NCI-H2081 (cell line): ENCODE measurements around the gene ZFAND2B.

ENCODE experiments used
- DNase-seq, 2 experiments: peaks; one replicate each; lab custom pipeline; 2025; lab: John Stamatoyannopoulos, UW

Gene ZFAND2B, protein sequence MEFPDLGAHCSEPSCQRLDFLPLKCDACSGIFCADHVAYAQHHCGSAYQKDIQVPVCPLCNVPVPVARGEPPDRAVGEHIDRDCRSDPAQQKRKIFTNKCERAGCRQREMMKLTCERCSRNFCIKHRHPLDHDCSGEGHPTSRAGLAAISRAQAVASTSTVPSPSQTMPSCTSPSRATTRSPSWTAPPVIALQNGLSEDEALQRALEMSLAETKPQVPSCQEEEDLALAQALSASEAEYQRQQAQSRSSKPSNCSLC

DNA sequence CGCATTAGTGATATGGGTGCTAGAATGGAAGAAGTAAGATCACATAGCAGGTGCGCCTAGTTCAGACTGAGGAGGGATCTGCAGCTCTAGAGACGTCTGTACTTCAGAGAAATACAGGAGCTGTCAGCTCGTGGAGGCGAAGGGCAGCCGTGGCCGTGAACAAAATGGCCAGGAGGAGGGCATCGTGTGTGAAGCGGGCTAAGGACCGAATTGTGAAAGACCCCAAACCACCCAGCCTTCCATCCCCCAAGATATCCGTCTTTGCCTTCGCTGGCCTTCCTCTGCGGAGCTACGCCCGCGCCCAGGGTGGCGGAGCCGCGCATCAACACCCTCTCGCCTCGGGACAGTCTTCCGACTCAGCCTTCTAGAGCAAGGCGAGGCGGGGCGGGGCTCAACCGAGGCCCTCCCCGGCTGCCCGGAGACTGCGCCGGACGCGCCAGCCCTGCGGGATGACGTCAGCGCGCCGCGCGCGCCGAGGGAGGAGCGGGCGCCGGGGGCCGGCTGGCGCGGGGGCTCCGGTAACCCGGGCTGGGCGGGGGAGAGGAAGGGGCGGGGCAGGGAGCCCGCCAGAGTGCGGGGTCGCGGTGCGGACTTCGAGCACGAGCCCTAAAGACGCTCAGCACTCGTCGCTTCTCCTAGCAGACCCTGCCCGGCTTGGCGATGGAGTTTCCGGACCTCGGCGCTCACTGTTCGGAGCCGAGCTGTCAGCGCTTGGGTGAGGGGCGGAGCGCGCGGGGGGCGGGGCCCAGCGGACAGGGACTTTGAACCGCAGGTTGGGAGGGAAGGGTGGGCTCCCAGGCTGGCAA, at the start of gene ZFAND2B:
TSS of gene ZFAND2B (plus strand) at position 455 of the 806 bp plus-strand sequence. CDS start at position 661, 206 bp downstream.
- DNase-seq, result peak; percentile 91 to 92

DNA sequence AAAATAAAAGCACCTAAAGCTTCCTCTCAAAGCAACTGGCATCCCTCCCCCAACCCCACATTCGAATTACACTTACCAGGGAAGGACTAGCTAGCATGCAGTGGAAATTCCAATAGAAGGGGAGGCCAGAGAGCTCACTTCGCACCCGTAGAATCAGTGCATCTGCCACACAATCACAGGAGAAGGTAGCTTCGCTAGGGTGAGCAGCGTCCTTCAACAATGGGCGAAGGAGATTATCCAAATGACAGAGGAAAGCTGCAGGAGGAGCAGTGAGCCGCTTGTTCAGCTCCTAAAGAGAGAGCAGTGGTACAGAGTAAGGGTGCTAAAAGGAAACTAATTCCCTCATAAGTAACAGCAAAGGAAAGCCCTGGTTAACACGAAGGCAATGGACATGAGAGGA, 49.2 kb upstream of the ZFAND2B start:
- no peak for DNase-seq

DNA sequence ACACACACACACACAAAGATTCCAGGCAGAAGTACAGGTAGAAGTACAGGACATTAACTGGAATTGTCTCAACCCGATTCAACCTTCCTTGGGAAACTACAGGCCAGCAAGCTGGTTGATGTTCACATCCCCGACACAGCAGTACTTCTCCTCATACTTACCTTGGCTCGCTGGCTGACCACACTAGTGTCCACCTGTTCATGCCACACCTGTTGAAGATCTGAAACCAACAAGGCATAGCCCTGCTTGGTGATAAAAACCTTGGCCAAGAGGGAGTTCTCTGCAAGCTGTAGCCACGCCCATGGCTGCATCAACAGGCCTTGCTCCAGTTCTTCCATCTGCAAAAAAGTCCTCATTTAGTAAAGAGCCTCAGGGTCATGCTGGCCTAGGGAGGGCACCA, 48.6 kb upstream of the ZFAND2B start:
- no peak for DNase-seq

DNA sequence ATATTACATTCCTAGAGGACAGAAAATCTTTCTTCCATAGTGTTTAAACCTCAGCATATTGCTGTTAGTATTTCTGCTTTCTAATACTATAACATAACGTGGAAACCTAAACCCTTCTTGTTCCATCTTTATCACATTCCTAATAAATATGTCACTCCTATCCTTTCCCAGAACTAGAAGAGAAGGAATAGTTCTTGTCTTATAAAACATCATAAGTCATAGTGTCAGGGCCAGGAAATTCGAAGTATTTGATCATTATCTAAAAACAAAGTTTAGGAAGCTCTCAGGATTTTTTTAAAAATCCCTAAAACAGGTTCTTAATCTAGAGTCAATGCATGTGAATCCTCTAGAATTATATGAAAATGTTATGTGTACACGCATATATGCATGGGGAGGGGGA, 48.0 kb upstream of the ZFAND2B start:
- no peak for DNase-seq

DNA sequence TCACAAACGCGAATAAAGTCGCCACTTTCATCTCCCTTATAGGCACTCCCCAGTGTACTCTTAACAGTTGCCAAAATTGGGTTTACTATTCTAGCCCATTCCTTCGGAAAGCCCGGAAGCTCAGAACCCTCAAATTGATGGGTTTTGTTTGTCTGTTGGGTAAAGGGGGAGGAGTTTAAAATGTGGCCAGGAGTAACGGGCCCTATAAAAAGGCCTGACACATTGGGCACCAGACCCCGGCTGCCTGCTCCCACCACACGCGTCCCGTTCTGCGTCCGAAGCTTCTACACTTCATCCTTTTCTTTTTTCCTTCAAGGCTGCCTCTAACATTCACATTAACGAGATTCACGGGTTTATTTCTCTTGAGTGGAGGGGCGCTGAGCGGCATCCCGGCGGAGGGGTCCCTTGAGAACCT, 46.8 kb upstream of the ZFAND2B start:
- DNase-seq, result no peak

DNA sequence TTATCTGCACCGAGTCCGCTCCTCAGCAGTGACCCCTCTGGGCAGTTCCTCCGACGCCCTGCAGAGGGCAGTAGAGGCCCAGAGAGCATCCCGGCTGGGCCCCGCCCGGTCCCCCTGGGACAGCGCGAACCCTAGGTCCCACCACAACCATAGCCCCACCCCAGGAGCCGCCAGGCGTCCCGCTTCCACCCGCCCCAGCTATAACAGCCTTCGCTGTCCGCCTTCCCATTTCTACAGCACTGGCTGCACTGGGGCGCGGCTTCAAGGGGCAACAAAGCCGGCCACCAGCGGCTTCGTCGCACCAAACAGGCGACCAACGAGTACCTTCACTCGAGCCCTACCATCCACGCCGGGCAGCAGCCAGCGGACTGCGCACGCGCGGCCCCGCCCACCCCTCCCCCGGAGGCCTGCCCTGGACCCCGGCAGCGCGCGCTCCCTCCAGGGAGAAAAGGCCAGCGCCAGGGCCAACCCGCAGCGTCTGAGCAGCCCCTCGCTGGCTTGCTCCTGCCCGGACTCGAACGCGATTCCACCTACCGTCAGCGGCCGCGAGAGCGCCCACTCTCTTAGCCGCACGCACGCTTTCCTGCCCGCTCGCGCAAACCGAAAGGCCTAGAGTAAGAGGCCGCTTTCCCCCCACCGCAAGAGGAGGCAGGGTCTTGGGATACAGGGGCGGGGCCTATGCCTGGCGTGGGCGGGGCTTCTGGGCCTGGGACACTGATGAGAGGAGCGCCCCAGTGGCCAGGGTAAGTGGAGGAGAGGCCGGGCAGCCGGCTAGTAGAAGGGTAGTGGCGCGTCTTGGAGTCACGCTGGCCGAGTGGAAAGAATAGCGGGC, 46.2 kb upstream of the ZFAND2B start, which contains the start of gene NHEJ1:
TSS of gene NHEJ1 (minus strand) at position 630 of the 832 bp plus-strand sequence. CDS start 2,453 bp downstream, outside the sequence.
- peak; percentile 81 to 82 for DNase-seq

DNA sequence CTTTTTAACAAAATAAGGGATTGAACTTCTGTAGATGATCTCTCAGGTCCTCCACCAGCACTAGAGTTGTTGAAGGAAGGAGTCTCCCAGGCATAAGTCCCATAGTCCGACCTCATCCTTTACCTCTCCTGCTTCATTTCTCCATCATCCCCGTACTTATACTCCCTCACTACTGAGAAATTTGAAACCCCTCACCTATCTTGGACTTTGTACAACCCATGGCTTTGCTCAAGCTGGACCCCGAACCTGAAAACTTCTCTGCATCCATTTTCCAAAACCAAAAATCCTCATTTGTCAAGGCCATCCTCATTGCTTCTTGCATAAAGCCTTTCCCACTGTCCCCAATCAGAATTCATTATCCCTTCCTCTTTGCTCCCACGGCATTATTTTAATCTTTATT, 45.5 kb upstream of the ZFAND2B start:
- DNase-seq, result no peak

DNA sequence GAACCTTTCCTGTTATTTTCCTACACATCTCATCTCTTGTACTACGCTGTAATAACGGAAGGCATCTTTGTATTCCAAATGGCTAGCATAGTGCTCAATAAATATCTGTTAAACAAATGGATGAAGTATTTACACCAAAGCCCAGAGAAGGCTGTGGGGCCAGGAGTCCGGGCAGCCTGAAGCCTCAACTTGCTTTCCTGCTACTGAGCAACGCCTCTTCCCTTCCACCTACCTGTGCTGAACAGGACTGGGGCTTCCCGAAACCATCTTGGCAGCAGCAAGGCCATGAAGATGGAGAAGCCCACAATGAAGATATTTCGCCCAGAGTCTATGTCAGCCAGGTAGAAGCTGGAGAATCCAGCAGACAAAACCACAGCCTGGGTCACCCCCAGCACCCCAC, 43.4 kb upstream of the ZFAND2B start:
- DNase-seq, result no peak

DNA sequence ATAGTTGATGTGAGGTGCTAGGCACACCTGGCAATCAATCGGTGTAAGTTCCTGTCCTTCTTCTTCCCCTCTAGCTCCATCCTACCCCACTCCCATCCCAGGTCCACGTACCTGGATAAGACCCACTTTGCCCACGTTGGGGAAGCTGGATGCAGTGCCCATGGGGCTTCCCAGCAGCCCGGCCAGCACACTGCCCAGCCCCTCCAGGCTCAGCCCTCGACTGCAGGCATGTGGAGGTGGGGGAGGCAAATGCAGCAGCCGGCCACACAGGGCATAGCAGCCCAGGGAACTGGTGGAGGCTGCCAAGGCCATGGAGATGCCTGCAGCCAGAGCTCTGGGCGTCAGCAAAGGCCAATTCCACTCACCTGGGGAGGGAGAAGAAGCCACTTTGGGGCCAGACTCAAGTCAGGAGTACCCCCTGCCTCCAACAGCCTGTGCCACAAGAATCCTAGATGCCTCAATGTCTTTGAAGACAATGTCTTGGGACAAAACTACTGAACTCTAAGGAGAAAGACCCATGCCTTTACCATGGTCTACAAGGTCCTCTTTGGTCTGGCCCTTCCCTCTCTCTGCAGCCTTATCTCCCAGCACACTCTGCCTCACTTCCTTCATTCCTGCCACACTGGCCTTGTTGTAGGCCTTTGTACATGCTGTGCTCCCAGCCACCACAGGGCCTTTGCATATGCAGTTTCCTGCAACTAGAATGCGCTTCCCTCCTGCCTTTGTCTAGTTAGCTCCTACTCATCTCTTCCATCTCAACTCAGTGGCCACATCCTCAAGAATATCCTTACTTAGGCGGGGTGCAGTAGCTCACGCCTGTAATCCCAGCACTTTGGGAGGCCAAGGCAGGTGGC, 41.3 kb upstream of the ZFAND2B start:
- no peak for DNase-seq

DNA sequence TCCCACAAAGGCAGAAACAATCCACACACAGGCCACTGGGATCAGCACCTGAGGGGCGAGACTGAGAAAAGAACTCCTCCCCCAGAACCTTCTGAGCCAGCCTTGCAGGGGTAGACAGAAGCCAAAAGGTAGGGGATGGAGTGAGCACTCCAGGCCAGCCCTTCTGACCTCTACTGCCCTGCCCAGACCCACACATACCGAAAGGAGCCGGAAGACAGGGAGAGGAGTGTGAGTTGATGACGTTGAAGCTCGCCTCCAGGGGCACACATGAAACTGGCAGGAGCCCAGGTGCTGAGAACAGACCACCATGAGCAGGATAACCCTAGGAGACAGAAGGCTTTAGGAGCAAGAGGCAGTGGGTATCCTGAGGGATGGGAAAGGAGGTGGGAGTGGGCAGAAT, 38.6 kb upstream of the ZFAND2B start:
- DNase-seq, result no peak

DNA sequence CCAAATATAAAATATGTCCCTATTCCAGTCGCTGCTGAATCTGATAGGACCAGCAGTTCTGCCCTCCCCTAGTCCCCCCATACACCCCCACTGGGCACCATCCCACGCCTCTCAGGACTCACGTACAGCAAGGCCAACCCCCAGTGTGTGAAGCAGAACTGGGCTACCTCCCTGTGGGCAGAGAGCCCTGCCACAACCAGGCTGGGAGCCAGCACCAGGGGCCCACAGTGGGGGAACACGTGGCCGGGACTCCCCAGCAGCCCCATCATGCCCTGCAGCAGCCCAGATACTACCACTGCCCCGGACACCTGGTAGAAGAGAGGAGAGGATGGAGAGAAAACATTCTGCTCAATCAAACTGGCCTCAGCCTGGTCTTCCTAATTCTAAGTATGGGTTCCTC, 38.1 kb upstream of the ZFAND2B start:
- no peak for DNase-seq

DNA sequence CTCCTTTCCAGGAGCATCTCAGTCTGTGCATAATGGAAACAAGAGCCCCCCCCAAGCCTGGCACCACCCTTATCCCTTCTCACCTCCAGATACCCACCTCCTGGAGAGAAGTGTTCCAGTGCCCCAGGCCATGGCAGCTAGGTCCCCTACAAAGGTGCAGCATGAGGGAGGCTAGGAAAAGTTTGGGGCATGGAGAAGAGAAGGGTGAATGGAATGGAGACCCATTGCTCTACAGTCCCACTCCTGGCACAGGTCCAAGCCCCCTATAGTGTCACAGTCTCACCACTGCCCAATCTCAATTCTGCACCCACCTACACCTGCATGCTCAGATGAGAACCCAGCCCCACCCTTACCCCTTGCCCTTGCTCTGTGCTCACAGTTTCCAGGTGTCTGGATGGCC, 37.6 kb upstream of the ZFAND2B start:
- DNase-seq, result no peak

DNA sequence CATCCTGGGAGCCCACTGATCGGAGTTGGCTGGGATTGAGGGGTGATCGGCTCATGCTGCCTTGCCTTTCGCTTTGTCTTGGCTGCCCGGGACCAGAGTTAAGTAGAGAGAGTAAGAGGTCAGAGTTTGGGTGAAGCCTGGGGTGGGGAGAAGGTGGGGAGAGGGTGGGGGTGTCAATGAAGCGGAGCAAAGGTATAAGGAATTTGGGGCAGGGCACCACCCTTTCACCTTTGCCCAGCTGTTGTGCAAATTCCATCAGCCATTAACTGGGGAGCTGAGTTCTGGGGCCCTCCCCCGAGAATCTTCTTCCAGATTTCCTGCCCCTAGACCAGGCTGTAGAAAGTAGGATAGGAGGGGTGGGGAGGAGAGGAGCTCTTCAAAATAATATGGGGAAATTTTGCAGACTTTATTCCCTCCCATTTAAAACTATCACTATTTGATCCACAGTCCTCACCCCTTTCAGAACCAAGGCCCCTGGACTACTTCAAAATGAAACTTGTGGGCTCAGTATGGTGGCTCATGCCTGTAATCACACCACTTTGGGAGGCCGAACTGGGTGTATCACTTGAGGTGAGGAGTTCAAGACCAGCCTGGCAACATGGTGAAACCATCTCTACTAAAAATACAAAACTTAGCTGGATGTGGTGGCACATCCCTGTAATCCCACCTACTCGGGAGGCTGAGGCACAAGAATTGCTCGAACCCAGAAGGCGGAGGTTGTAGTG, 36.5 kb upstream of the ZFAND2B start, which contains the start of gene SLC23A3:
TSS of gene SLC23A3 (minus strand) at position 100 of the 725 bp plus-strand sequence. CDS start at position 55, 45 bp downstream.
- no peak for DNase-seq

DNA sequence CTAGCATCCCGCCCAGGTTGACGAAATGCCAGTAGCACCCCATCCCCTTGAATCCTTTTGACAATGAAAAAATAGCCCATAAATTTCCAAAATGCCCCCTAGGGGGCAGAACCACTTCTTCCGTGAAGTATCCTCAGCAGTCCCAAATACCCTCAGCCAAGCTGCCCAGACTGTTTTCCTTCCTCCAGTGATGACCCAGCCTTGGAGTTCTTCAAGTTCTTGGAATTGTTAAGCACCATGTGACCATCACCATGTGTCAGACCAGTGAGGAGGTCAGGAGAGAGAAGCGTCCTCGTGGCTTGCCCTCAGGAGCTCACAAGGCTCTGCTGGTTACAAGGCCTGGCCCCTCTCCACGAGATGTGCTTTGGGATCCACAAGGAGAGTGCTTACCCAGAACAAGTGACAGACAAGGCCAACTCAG, 35.3 kb upstream of the ZFAND2B start:
- peak; percentile 29 to 45 for DNase-seq

DNA sequence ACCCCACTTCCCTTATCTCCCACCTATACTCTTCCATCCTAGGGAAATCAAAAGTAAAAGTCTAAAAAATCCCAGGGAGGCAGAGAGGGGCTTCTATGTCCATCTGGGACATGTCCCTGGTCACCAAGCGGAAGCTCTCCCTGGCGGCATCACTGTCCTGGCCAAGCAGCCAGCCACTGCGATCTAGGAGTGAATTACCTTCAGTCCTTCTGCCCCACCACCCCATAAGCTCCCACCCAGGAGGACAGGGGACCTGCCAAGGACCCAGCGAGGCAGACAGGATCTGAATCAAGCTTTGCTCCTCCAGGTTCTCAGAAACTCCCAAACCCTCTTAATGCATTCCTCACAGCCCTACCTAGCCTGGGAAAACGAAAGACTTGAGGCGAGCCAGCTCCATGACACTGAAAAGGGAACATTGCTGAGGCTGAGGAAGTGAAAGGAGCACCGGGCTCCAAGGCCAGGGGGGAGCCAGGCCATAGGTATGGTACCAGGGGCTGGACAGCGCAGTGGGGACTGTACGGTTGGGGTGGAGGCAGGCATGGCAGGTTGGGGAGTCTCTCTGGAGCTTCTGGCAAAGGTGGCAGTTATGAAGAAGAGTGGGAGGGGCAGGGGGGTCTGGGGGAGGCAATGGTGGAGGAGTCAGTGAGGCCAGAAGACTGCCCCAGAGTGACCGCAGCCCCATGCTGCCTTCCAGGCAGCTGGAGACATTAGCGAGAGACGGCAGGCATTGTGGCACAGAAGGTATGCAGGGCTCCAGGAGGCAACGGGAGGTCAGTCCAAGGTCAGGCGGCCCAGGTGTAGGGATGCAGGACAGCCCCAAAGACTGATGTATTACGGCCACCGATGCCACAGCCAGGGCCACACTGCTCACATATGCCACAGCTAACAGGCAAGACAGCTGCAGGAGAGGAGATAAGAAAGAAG, 34.1 kb upstream of the ZFAND2B start:
- no peak for DNase-seq

DNA sequence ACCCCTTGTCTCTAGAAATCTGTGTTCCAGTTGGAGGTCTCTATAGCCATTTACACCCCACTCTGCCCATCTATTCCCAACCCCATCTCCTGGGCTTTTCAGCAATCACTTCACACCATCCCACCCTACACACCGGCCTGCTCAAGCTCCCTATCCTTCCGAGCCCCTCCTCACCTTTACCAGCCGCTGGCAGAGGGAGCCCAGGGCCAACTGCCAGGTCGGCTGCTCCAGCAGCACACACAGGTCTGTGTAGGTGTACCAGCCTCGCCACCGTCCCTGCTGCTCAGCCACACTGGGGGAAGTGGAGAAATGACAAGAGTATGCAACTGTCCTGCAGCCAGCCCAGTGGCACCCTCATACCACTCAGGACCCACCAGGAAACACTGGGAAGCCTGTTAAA, 33.4 kb upstream of the ZFAND2B start:
- no peak for DNase-seq

DNA sequence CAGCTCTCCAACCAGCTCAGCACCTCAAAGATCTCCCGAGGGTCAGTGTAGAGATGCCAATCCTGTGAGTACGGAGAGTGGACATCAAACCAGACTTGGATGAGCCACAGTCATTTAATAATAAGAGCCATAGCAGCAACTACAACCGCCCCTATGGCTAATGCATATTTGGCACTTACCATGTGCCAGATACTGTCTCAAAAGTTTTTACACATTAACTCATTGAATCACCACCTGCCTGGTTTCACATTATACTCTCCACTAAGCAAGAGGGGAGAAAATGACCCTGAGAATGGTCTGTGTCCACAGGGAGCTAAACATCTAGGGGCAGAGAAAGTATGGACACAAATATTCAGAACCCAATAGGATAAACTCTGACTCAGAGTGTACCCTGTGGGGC, 32.4 kb upstream of the ZFAND2B start:
- no peak for DNase-seq

DNA sequence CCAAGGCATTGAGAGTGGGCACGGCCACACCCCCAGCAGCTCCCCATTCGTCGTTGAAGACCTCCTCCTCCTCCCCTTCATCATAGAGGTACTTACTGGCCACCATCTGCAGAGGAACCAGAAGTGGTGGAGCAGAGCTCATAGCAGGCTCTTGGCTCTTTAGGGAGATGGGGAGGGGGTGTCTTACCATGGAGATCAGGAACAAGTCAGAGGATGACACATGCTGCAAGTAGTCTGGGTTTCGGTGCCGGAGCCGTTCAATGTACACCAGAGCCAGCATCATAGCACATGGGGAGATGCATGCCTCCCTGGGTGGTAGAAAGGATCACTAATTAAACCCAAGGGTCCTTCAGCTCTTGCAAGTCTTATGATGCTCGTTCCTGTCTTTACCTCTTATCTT, 31.8 kb upstream of the ZFAND2B start:
- no peak for DNase-seq

DNA sequence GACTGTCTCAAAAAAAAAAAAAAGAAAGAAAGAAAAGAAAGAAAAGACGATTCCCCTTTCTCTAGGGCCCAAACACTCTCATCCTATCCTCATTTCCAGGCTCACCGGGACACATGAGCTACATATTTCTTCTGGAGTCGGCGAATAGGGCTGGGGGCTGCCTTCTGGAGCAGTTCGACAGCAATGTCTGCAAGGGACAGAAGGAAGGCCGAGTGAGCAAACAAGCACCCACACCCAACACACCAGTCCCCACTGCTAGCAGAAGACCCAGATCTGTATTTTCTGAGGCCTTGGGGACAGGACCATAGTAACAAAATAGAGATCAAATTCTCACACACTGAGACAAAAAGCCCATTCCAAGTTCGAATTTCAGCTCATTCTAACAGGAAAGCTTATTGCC, 31.1 kb upstream of the ZFAND2B start:
- DNase-seq, result no peak
